GM12878 (cell line): Measurements from ENCODE around the gene INO80D. TPM values are rescaled to one million over a fixed set of nuclear protein-coding genes. Genes with fewer than 3 reads are reported as not detected.

Experiments
- ATAC-seq: fragments of 200-7000 bp; cut with Tn5 transposase; 3 replicates; pipeline ENCODE4 v1.9.1; 2020; ENCODE audit warnings: mild to moderate bottlenecking, moderate library complexity
- BruUV-seq: library from RNA; stranded (reverse); fragments of 400-500 nt; replicated peaks from 2 replicates; lab custom pipeline; 2021; lab: Mats Ljungman, UMichigan
- CTCF ChIA-PET: fragments of 300-600 bp; sonication (Branson Sonifier 250); formaldehyde crosslinking; extraction: SDS; loops from one replicate; lab custom pipeline; 2021; ENCODE audit warnings: inconsistent platforms; lab: Yijun Ruan, JAX
- POLR2A ChIA-PET: fragments of 350-600 bp; formaldehyde crosslinking; extraction: SDS; loops from one replicate; lab custom pipeline; 2021; ENCODE audit warnings: inconsistent platforms; lab: Charles Lee
- RAD21 ChIA-PET: fragments of 300-600 bp; sonication (Branson Sonifier 250); formaldehyde crosslinking; loops from one replicate; lab custom pipeline; 2023; ENCODE audit warnings: antibody characterized with exemption; ENCODE audit not compliant: unreplicated experiment; lab: Charles Lee
- SMC1A ChIA-PET: fragments of 300-600 bp; sonication (Branson Sonifier 250); formaldehyde crosslinking; loops from one replicate; lab custom pipeline; 2023; ENCODE audit not compliant: unreplicated experiment, uncharacterized antibody; lab: Charles Lee
- DNase-seq: peaks from one replicate; pipeline ENCODE4 v3.0.0-alpha.2; 2011; ENCODE audit warnings: low read depth, low spot score
- FAIRE-seq: peaks from 3 replicates; lab custom pipeline; 2011; peaks lifted over from hg19 to GRCh38; lab: Jason Lieb, UNC
- H2AFZ ChIP-seq: 2 replicates; pipeline ENCODE4 v1.6.0; 2011; ENCODE audit warnings: low read depth, low read length, control low read depth; ENCODE audit not compliant: control insufficient read depth
- H3K27ac ChIP-seq: 2 replicates; pipeline ENCODE4 v1.5.1; 2011; ENCODE audit warnings: control low read depth; ENCODE audit not compliant: control insufficient read depth, insufficient read depth
- H3K27me3 ChIP-seq, 2 experiments: replicated peaks in 1 of 2; 2 replicates each; pipeline versions ENCODE4 v1.6.0 to v1.6.1; 2011; ENCODE audit warnings: low read length in 1 of 2; ENCODE audit not compliant: control insufficient read depth in 2 of 2, insufficient read depth in 2 of 2
- H3K36me3 ChIP-seq, 2 experiments: 2 replicates each; pipeline ENCODE4 v1.5.1; 2011; ENCODE audit warnings: low read length in 1 of 2; ENCODE audit not compliant: control insufficient read depth in 2 of 2, insufficient read depth in 2 of 2
- H3K4me1 ChIP-seq: 2 replicates; pipeline ENCODE4 v1.6.1; 2011; ENCODE audit warnings: mild to moderate bottlenecking, low read length, moderate library complexity, mixed read lengths; ENCODE audit not compliant: control insufficient read depth, insufficient read depth
- H3K4me2 ChIP-seq: 2 replicates; pipeline ENCODE4 v1.6.0; 2011; ENCODE audit warnings: control low read depth; ENCODE audit not compliant: control insufficient read depth, insufficient read depth
- H3K4me3 ChIP-seq: fragments of 200-600 bp; sonication (generic); 2 replicates; pipeline ENCODE4 v1.5.1; 2016
- H3K79me2 ChIP-seq: 2 replicates; pipeline ENCODE4 v1.6.0; 2011; ENCODE audit warnings: low read length; ENCODE audit not compliant: control insufficient read depth, insufficient read depth
- H3K9ac ChIP-seq: 2 replicates; pipeline ENCODE4 v1.8.0; 2011; ENCODE audit warnings: low read length, control low read depth, mixed read lengths; ENCODE audit not compliant: control insufficient read depth, insufficient read depth
- H3K9me3 ChIP-seq: replicated peaks from 3 replicates; pipeline ENCODE4 v1.5.1; 2011; ENCODE audit warnings: mild to moderate bottlenecking, low read length; ENCODE audit not compliant: control insufficient read depth, insufficient read depth
- H4K20me1 ChIP-seq: 2 replicates; pipeline ENCODE4 v1.6.0; 2011; ENCODE audit not compliant: control insufficient read depth, insufficient read depth
- BCL11A ChIP-seq: IDR thresholded peaks from 2 replicates; pipeline ENCODE4 v1.6.1; 2011; ENCODE audit warnings: low read depth, low read length
- BHLHE40 ChIP-seq, 2 experiments: fragments of 450-650 bp in 1 of 2; IDR thresholded peaks; 2 replicates each; pipeline ENCODE4 v1.6.1; 2011 to 2017; ENCODE audit warnings: low read depth in 2 of 2, borderline replicate concordance in 1 of 2, improper control_type of control experiment in 1 of 2, low read length in 1 of 2, mild to moderate bottlenecking in 1 of 2
- E4F1 ChIP-seq: fragments of 450-650 bp; IDR thresholded peaks from 2 replicates; pipeline ENCODE4 v1.6.1; 2018; ENCODE audit warnings: borderline replicate concordance, mild to moderate bottlenecking; ENCODE audit not compliant: partially characterized antibody
- EGR1 ChIP-seq, 2 experiments: IDR thresholded peaks; 1 replicate in 1 of 2; 2 replicates in 1 of 2; pipeline ENCODE4 v1.6.1; 2011 to 2012; ENCODE audit warnings: low read depth in 2 of 2, low read length in 2 of 2, borderline replicate concordance in 1 of 2, mild to moderate bottlenecking in 1 of 2, moderate library complexity in 1 of 2
- NR2F1 ChIP-seq: fragments of 450-650 bp; conservative IDR thresholded peaks from 2 replicates; pipeline ENCODE4 v1.6.1; 2017; ENCODE audit warnings: mild to moderate bottlenecking
- ZBTB4 ChIP-seq: fragments of 450-650 bp; formaldehyde crosslinking; IDR thresholded peaks from 2 replicates; pipeline ENCODE4 v1.4.0; 2022; ENCODE audit warnings: mild to moderate bottlenecking, moderate library complexity
- ZBTB40 ChIP-seq: fragments of 450-650 bp; IDR thresholded peaks from 2 replicates; pipeline ENCODE4 v1.6.1; 2016; ENCODE audit warnings: mild to moderate bottlenecking, moderate library complexity, borderline replicate concordance
- WGBS: methylation state at CpG from one replicate; pipeline ENCODE4 v1.1.6; 2016; ENCODE audit warnings: low lambda C conversion rate; ENCODE audit not compliant: insufficient replicate concordance, insufficient coverage; ENCODE audit errors: missing lambda C conversion rate; 5-methylcytosine and 5-hydroxymethylcytosine counted together
- in situ Hi-C: fragments of 300-500 bp; cut with MboI; formaldehyde crosslinking; loops from 9 replicates; pipeline ENCODE4 v1.14.3; 2018; ENCODE audit warnings: mixed read lengths
- intact Hi-C: fragments of 100-400 bp; cut with micrococcal nuclease; formaldehyde crosslinking; loops from one replicate; pipeline ENCODE4 v1.14.2; 2022; ENCODE audit not compliant: unreplicated experiment
- polyA plus RNA-seq, 11 experiments: library from polyadenylated mRNA; depleted of rRNA in 4 of 11; unstranded in 6 of 11; stranded (reverse) in 5 of 11; fragments of >200 nt; fragmentation: Nextera tagmentation in 4 of 11; fragmentation: Illumina TruSeq in 1 of 11; extraction: Ambion mirVana in 4 of 11; extraction: Trizol in 1 of 11; gene quantifications; 1 replicate in 1 of 11; 2 replicates in 10 of 11; pipeline versions ENCODE4 v1.2.1 to v1.2.3, GENCODE V29; 2011 to 2016; ENCODE audit warnings: inconsistent platforms in 2 of 11, missing spikeins in 2 of 11, low read depth in 1 of 11
- total RNA-seq, 4 experiments: library from RNA; depleted of rRNA in 3 of 4; stranded (reverse); fragments of >200 nt in 3 of 4; fragmentation: Illumina TruSeq in 1 of 4; extraction: Trizol in 1 of 4; gene quantifications; 2 replicates each; pipeline versions ENCODE4 v1.2.1 to v1.2.3, GENCODE V29; 2013 to 2021

Gene INO80D
- total and polyA plus RNA-seq, 10 of the 15 experiments (the other 5 are each of a cell fraction or from before 2014, with no cell fraction given) = 0.73 to 16.3 (median 4.7) TPM

- ATAC-seq = no peak
- CTCF ChIA-PET = no interaction called here
Measured at GRCh38 chr2:206068207-206068606, 17.8 kb downstream of the INO80D start.

More at GRCh38 chr2:206068207-206068606, 17.8 kb downstream of the INO80D start:
- Histone ChIP-seq H3K4me3 (no peak overlapping the region), H3K9ac (no peak overlapping the region), H3K27me3 (no peaks in the 10 kb centered on the region), H3K4me2 (no peak overlapping the region), H3K4me1 (peaks cover 4% of the 10 kb centered on the region; the same call in 1 of the 2 replicates), H3K9me3 (peaks cover 1% of the 10 kb centered on the region; the same call in 1 of the 3 replicates), H2AFZ (no peak overlapping the region), H3K79me2 (peaks cover 34% of the 10 kb centered on the region), H3K27ac (no peak overlapping the region), H3K36me3 (no peaks in the 10 kb centered on the region), H4K20me1 (no peaks in the 10 kb centered on the region)
- WGBS = 100% methylated on average over 1 of the region's 1 CpG
- RAD21 ChIA-PET = no interaction called here
- POLR2A ChIA-PET = no interaction called here
- intact Hi-C loops (no loop called here), in situ Hi-C loops (no loop called here)
- BruUV-seq = no TSS peak
- FAIRE-seq (no peak), DNase-seq (no peak)
- TF ChIP-seq BHLHE40 (IDR thresholded peaks at IDR 0.05; ENCODE audit: borderline replicate concordance in 1 of 2, low read depth in 2 of 2, low read length in 1 of 2) = no peak
- peak; percentile 83 for TF ChIP-seq ZBTB40
- no peak for TF ChIP-seq BCL11A
- no peak for TF ChIP-seq EGR1 (IDR thresholded peaks at IDR 0.05; ENCODE audit: borderline replicate concordance in 1 of 2, low read depth in 2 of 2, low read length in 2 of 2)
- TF ChIP-seq ZBTB4 (CRISPR knock-in tag) = no peak
- TF ChIP-seq E4F1 = no peak
- no peak for TF ChIP-seq NR2F1
- SMC1A ChIA-PET = interaction anchor here (1.4 kb wide), 1 partner anchor 15 kb away, joined by 3 read pairs; no protein-coding TSS in a partner anchor
